A673 (cell line): ENCODE measurements around the gene SLIT1. TPM values are rescaled to one million over a fixed set of nuclear protein-coding genes. Genes with fewer than 3 reads are reported as not detected.

ENCODE experiments used
- BruUV-seq: library from RNA; stranded (reverse); fragments of 400-500 nt; replicated peaks from 2 replicates; lab custom pipeline; 2021; lab: Mats Ljungman, UMichigan
- CTCF ChIA-PET: fragments of 300-600 bp; sonication (Branson Sonifier 250); formaldehyde crosslinking; loops from one replicate; lab custom pipeline; 2022; ENCODE audit warnings: antibody characterized with exemption; lab: Charles Lee
- POLR2A ChIA-PET: fragments of 300-600 bp; sonication (Branson Sonifier 250); formaldehyde crosslinking; loops from one replicate; lab custom pipeline; 2022; ENCODE audit warnings: antibody characterized with exemption; ENCODE audit not compliant: low non-redundant PET; lab: Charles Lee
- DNase-seq: peaks from one replicate; pipeline ENCODE4 v3.0.0-alpha.2; 2015; ENCODE audit warnings: low spot score
- H3K27ac ChIP-seq: fragments of 200-600 bp; sonication (generic); 2 replicates; pipeline ENCODE4 v1.5.1; 2016; ENCODE audit warnings: mixed run types, low read depth, mild to moderate bottlenecking, mixed read lengths, antibody characterized with exemption, low read length; ENCODE audit not compliant: poor library complexity, severe bottlenecking
- H3K27me3 ChIP-seq: fragments of 200-600 bp; sonication (generic); replicated peaks from 2 replicates; pipeline ENCODE4 v1.6.1; 2017; ENCODE audit warnings: mixed run types, low read depth, mild to moderate bottlenecking, mixed read lengths, antibody characterized with exemption, low read length; ENCODE audit not compliant: insufficient read depth, poor library complexity
- H3K36me3 ChIP-seq: fragments of 200-600 bp; sonication (generic); 2 replicates; pipeline ENCODE4 v1.6.1; 2016; ENCODE audit warnings: mixed run types, mild to moderate bottlenecking, mixed read lengths, antibody characterized with exemption, low read length; ENCODE audit not compliant: insufficient read depth, poor library complexity, severe bottlenecking
- H3K4me1 ChIP-seq: fragments of 200-600 bp; sonication (generic); 2 replicates; pipeline ENCODE4 v1.6.1; 2017; ENCODE audit warnings: mixed run types, mild to moderate bottlenecking, mixed read lengths, antibody characterized with exemption, low read length; ENCODE audit not compliant: insufficient read depth, poor library complexity, severe bottlenecking
- H3K4me3 ChIP-seq: fragments of 200-600 bp; sonication (generic); 2 replicates; pipeline ENCODE4 v1.5.1; 2016; ENCODE audit warnings: low read depth, mixed run types, mild to moderate bottlenecking, mixed read lengths, low read length; ENCODE audit not compliant: poor library complexity, severe bottlenecking
- H3K9me3 ChIP-seq: fragments of 200-600 bp; sonication (generic); 2 replicates; pipeline ENCODE4 v1.6.1; 2016; ENCODE audit warnings: mixed run types, low read depth, mild to moderate bottlenecking, mixed read lengths, antibody characterized with exemption, low read length; ENCODE audit not compliant: poor library complexity, severe bottlenecking
- EZH2 ChIP-seq: fragments of 200-600 bp; sonication (generic); IDR thresholded peaks from 2 replicates; pipeline ENCODE4 v1.6.1; 2017; ENCODE audit warnings: borderline replicate concordance, low read depth, mild to moderate bottlenecking, mixed read lengths, antibody characterized with exemption, low read length; ENCODE audit not compliant: poor library complexity, severe bottlenecking
- intact Hi-C: fragments of 100-400 bp; cut with micrococcal nuclease; formaldehyde crosslinking; loops from one replicate; pipeline ENCODE4 v1.10.0; 2022; ENCODE audit not compliant: unreplicated experiment
- total RNA-seq: library from RNA; stranded (reverse); gene quantifications from 2 replicates; pipeline ENCODE4 v1.2.3, GENCODE V29; 2021
- TF ChIP-seq, protein P1 (sequence below): fragments of 300-800, 200-600 bp; sonication (generic); conservative IDR thresholded peaks from 2 replicates; pipeline ENCODE4 v1.5.1; 2017; ENCODE audit warnings: low read depth, mild to moderate bottlenecking, antibody characterized with exemption, low read length, moderate library complexity, mixed read lengths

SLIT1 gene
- total RNA-seq, 1 experiment from 2014 or later, result 0.43 TPM

GRCh38 chr10:97096261-97097083 is 89.3 kb downstream of the SLIT1 start:
- DNase-seq, result no peak
- Histone ChIP-seq H3K27ac (no peak overlapping the region), H3K4me1 (peaks cover 4% of the 10 kb centered on the region), H3K4me3 (no peak overlapping the region), H3K27me3 (peaks cover 23% of the 10 kb centered on the region), H3K9me3 (no peaks in the 10 kb centered on the region), H3K36me3 (no peaks in the 10 kb centered on the region)
- TF ChIP-seq EZH2, result no peak
- TF ChIP-seq, protein P1, sequence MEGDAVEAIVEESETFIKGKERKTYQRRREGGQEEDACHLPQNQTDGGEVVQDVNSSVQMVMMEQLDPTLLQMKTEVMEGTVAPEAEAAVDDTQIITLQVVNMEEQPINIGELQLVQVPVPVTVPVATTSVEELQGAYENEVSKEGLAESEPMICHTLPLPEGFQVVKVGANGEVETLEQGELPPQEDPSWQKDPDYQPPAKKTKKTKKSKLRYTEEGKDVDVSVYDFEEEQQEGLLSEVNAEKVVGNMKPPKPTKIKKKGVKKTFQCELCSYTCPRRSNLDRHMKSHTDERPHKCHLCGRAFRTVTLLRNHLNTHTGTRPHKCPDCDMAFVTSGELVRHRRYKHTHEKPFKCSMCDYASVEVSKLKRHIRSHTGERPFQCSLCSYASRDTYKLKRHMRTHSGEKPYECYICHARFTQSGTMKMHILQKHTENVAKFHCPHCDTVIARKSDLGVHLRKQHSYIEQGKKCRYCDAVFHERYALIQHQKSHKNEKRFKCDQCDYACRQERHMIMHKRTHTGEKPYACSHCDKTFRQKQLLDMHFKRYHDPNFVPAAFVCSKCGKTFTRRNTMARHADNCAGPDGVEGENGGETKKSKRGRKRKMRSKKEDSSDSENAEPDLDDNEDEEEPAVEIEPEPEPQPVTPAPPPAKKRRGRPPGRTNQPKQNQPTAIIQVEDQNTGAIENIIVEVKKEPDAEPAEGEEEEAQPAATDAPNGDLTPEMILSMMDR, result no peak
- CTCF ChIA-PET, result no interaction called here
- no TSS peak for BruUV-seq
- POLR2A ChIA-PET, result no interaction called here
- intact Hi-C loops, result no loop called here

DNA sequence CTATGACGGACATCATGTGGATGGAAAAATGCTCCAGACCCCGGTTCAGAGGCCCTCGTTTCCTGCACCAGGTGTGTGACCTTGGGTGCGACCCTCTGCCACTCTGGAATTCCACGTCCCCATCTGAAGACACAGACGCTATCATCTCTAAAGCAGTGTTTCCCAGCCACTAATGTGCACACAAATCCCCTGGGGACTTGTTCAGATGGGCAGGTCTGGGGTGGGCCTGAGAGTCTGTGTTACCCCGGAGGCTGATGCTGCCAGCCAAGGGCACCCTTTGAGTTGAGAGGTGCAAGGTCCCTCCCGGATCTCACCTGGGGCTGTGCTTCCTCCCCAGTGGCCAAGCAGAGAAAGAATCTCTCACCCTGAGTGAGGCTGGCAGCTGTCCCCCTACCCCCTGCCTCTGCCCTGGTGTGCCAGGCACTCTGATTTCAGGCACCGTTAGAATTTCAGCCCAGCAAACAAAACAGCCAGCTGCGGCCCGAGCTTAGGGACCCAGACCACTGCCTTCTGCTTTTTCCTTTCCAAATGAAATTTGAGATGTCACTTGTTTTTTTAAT is 90.0 kb downstream of the SLIT1 start:
- no peak overlapping the region for H3K4me3 ChIP-seq
- peaks cover 30% of the 10 kb centered on the region for H3K27me3 ChIP-seq
- intact Hi-C loops, result no loop called here
- no TSS peak for BruUV-seq
- H3K4me1 ChIP-seq, result peaks cover 4% of the 10 kb centered on the region
- ChIA-PET CTCF (no interaction called here), POLR2A (no interaction called here)
- H3K36me3 ChIP-seq, result no peaks in the 10 kb centered on the region
- no peak for TF ChIP-seq EZH2
- TF ChIP-seq, protein P1, result no peak
- H3K27ac ChIP-seq, result no peak overlapping the region
- no peaks in the 10 kb centered on the region for H3K9me3 ChIP-seq
- no peak for DNase-seq

GRCh38 chr10:97090644-97091043 is 95.1 kb downstream of the SLIT1 start:
- no TSS peak for BruUV-seq
- H3K27me3 ChIP-seq, result peaks cover 67% of the 10 kb centered on the region
- no peaks in the 10 kb centered on the region for H3K9me3 ChIP-seq
- H3K4me3 ChIP-seq, result no peak overlapping the region
- POLR2A ChIA-PET, result no interaction called here
- TF ChIP-seq, protein P1, result no peak
- TF ChIP-seq EZH2, result no peak
- intact Hi-C loops, result no loop called here
- CTCF ChIA-PET, result no interaction called here
- no peaks in the 10 kb centered on the region for H3K4me1 ChIP-seq
- H3K27ac ChIP-seq, result no peak overlapping the region
- no peak for DNase-seq
- no peaks in the 10 kb centered on the region for H3K36me3 ChIP-seq
